CD4-positive, alpha-beta T cell treated with Interleukin-21 for 1 hour (primary cell): Measurements from ENCODE around the gene MTOR.

Source experiments
- DNase-seq: peaks from one replicate; pipeline ENCODE4 v3.0.0-alpha.2; 2020

The MTOR gene

GRCh38 chr1:11059155-11059967 is 203.0 kb downstream of the MTOR start:
- no peak for DNase-seq

GRCh38 chr1:11058595-11059154 is 203.7 kb downstream of the MTOR start:
- no peak for DNase-seq

GRCh38 chr1:11058026-11058425 is 204.3 kb downstream of the MTOR start:
- DNase-seq, result no peak

- no peak for DNase-seq
Measured at GRCh38 chr1:11057477-11057876, 204.9 kb downstream of the MTOR start.
